KG1 (cell line): ENCODE results near the gene CYB5B.
"Not testable (repeated sequence)": the region's sequence is repeated elsewhere in the genome, so short reads cannot be mapped to it uniquely, and the experiment has no call there.

Experiments used
- DNase-seq: peaks from one replicate; lab custom pipeline; 2025; lab: John Stamatoyannopoulos, UW

The CYB5B gene

GRCh38 chr16:69410219-69410990 lies 14.0 kb upstream of the CYB5B start:
- no peak for DNase-seq

- no peak for DNase-seq
Observed at GRCh38 chr16:69411064-69411985, 13.1 kb upstream of the CYB5B start.

GRCh38 chr16:69412287-69412686 lies 12.1 kb upstream of the CYB5B start:
- no peak for DNase-seq

GRCh38 chr16:69413045-69413664 lies 11.3 kb upstream of the CYB5B start:
- DNase-seq, result no peak

- no peak for DNase-seq
Observed at GRCh38 chr16:69417520-69418199, 6.8 kb upstream of the CYB5B start.

GRCh38 chr16:69419956-69420355 lies 4.5 kb upstream of the CYB5B start:
- no peak for DNase-seq

- DNase-seq, result no peak
Observed at GRCh38 chr16:69423189-69423588, 1.2 kb upstream of the CYB5B start.

GRCh38 chr16:69424935-69425784 lies 741 bp downstream of the CYB5B start:
- DNase-seq, result no peak

- no peak for DNase-seq
Observed at GRCh38 chr16:69428652-69429051, 4.2 kb downstream of the CYB5B start.

GRCh38 chr16:69429058-69429640 lies 4.7 kb downstream of the CYB5B start:
- not testable (repeated sequence) for DNase-seq

GRCh38 chr16:69431948-69432468 lies 7.6 kb downstream of the CYB5B start:
- no peak for DNase-seq

- DNase-seq, result no peak
Observed at GRCh38 chr16:69434066-69434465, 9.6 kb downstream of the CYB5B start.

- DNase-seq, result no peak
Observed at GRCh38 chr16:69435977-69436820, 11.8 kb downstream of the CYB5B start.

GRCh38 chr16:69436896-69437295 lies 12.5 kb downstream of the CYB5B start:
- no peak for DNase-seq

- DNase-seq, result no peak
Observed at GRCh38 chr16:69438465-69438864, 14.0 kb downstream of the CYB5B start.

- no peak for DNase-seq
Observed at GRCh38 chr16:69440250-69440649, 15.8 kb downstream of the CYB5B start.

- DNase-seq, result not testable (repeated sequence)
Observed at GRCh38 chr16:69441030-69441429, 16.6 kb downstream of the CYB5B start.

- DNase-seq, result no peak
Observed at GRCh38 chr16:69443927-69444631, 19.7 kb downstream of the CYB5B start.
